ENCODE data around the gene ARL4C.

Gene ARL4C

GRCh38 chr2:234490271-234491091, 6.4 kb downstream of the ARL4C start:
- in situ Hi-C loops (cut with MboI; ENCODE audit: low pct_unique_long_range_greater_than_20kb, low sequenced_read_pairs, unreplicated experiment), result loop anchor here (5.0 to 10.0 kb wide), 2 partner anchors 208 to 356 kb away; no protein-coding TSS in a partner anchor
- DNase-seq (ENCODE audit: low spot score), result no peak
- TF ChIP-seq CTCF (IDR thresholded peaks at IDR 0.05; ENCODE audit: extremely low read depth, insufficient read depth, missing control alignments), result no peak

GRCh38 chr2:234488913-234489451, 7.9 kb downstream of the ARL4C start:
- no peak for TF ChIP-seq CTCF (IDR thresholded peaks at IDR 0.05; ENCODE audit: extremely low read depth, insufficient read depth, missing control alignments)
- in situ Hi-C loops (cut with MboI; ENCODE audit: low pct_unique_long_range_greater_than_20kb, low sequenced_read_pairs, unreplicated experiment), result no loop called here
- DNase-seq (ENCODE audit: low spot score), result no peak

- in situ Hi-C loops (cut with MboI; ENCODE audit: low pct_unique_long_range_greater_than_20kb, low sequenced_read_pairs, unreplicated experiment), result no loop called here
- no peak for DNase-seq (ENCODE audit: low spot score)
- TF ChIP-seq CTCF (IDR thresholded peaks at IDR 0.05; ENCODE audit: extremely low read depth, insufficient read depth, missing control alignments), result no peak
Observed at GRCh38 chr2:234488486-234488885, 8.4 kb downstream of the ARL4C start.

- TF ChIP-seq CTCF (IDR thresholded peaks at IDR 0.05; ENCODE audit: extremely low read depth, insufficient read depth, missing control alignments), result no peak
- in situ Hi-C loops (cut with MboI; ENCODE audit: low pct_unique_long_range_greater_than_20kb, low sequenced_read_pairs, unreplicated experiment), result no loop called here
- no peak for DNase-seq (ENCODE audit: low spot score)
Observed at GRCh38 chr2:234487356-234487755, 9.5 kb downstream of the ARL4C start.

- TF ChIP-seq CTCF (IDR thresholded peaks at IDR 0.05; ENCODE audit: extremely low read depth, insufficient read depth, missing control alignments), result peak; percentile 35
- in situ Hi-C loops (cut with MboI; ENCODE audit: low pct_unique_long_range_greater_than_20kb, low sequenced_read_pairs, unreplicated experiment), result no loop called here
- DNase-seq (ENCODE audit: low spot score), result no peak
Observed at GRCh38 chr2:234483568-234484251, 13.2 kb downstream of the ARL4C start.

- no peak for DNase-seq (ENCODE audit: low spot score)
- in situ Hi-C loops (cut with MboI; ENCODE audit: low pct_unique_long_range_greater_than_20kb, low sequenced_read_pairs, unreplicated experiment), result no loop called here
- TF ChIP-seq CTCF (IDR thresholded peaks at IDR 0.05; ENCODE audit: extremely low read depth, insufficient read depth, missing control alignments), result no peak
Observed at GRCh38 chr2:234481301-234481700, 15.6 kb downstream of the ARL4C start.

Data from GM13977 (cell line).